Stimulated activated CD4-positive, alpha-beta T cell treated with anti-CD3 and anti-CD28 coated beads, Interleukin-4, amount 100 ng/mL, for 48 hours (primary cell): Measurements from ENCODE around the gene MIS18A.
"Not testable (repeated sequence)": the region's sequence is repeated elsewhere in the genome, so short reads cannot be mapped to it uniquely, and the experiment has no call there.

Source experiments
- DNase-seq, 2 donors: peaks; one replicate each; pipeline ENCODE4 v3.0.0-alpha.2; 2020; ENCODE audit warnings: low read depth in 2 of 2

The MIS18A gene

GRCh38 chr21:32278518-32279376 lies at the start of gene MIS18A:
Gene MIS18A, minus strand, starts transcription at chr21:32279049. Its CDS starts 35 bp downstream, at chr21:32279014.
- peak; percentile 97 to 98 for DNase-seq

GRCh38 chr21:32328595-32328994 lies 49.7 kb upstream of the MIS18A start:
- no peak for DNase-seq

GRCh38 chr21:32325706-32326105 lies 46.9 kb upstream of the MIS18A start:
- no peak for DNase-seq

GRCh38 chr21:32322676-32323075 lies 43.8 kb upstream of the MIS18A start:
- DNase-seq: no peak

- DNase-seq: no peak
Observed at GRCh38 chr21:32322103-32322502, 43.3 kb upstream of the MIS18A start.

GRCh38 chr21:32321480-32321879 lies 42.6 kb upstream of the MIS18A start:
- DNase-seq: no peak

GRCh38 chr21:32320726-32321125 lies 41.9 kb upstream of the MIS18A start:
- DNase-seq: no peak

GRCh38 chr21:32320059-32320458 lies 41.2 kb upstream of the MIS18A start:
- DNase-seq: no peak

GRCh38 chr21:32319012-32319411 lies 40.2 kb upstream of the MIS18A start:
- DNase-seq: no peak

- no peak for DNase-seq
Observed at GRCh38 chr21:32317726-32318125, 38.9 kb upstream of the MIS18A start.

- no peak for DNase-seq
Observed at GRCh38 chr21:32316361-32317215, 37.7 kb upstream of the MIS18A start.

- no peak for DNase-seq
Observed at GRCh38 chr21:32315511-32316281, 36.8 kb upstream of the MIS18A start.

- no peak for DNase-seq
Observed at GRCh38 chr21:32314806-32315205, 36.0 kb upstream of the MIS18A start.

- no peak for DNase-seq
Observed at GRCh38 chr21:32312976-32313375, 34.1 kb upstream of the MIS18A start.

- no peak for DNase-seq
Observed at GRCh38 chr21:32312326-32312725, 33.5 kb upstream of the MIS18A start.

- no peak for DNase-seq
Observed at GRCh38 chr21:32311621-32312020, 32.8 kb upstream of the MIS18A start.

- not testable (repeated sequence) for DNase-seq
Observed at GRCh38 chr21:32310976-32311375, 32.1 kb upstream of the MIS18A start.

GRCh38 chr21:32309906-32310460 lies 31.1 kb upstream of the MIS18A start:
- DNase-seq: no peak

GRCh38 chr21:32308696-32309095 lies 29.8 kb upstream of the MIS18A start:
- no peak for DNase-seq

GRCh38 chr21:32307706-32308105 lies 28.9 kb upstream of the MIS18A start:
- DNase-seq: no peak

- DNase-seq: no peak
Observed at GRCh38 chr21:32306021-32306780, 27.4 kb upstream of the MIS18A start.
